ENCODE measurements around the gene HEXIM2. TPM values are rescaled to one million over a fixed set of nuclear protein-coding genes. Genes with fewer than 3 reads are reported as not detected.

HEXIM2 gene
- polyA plus RNA-seq, 1 donor (not counting 4 experiments of a cell fraction or from before 2014, with no cell fraction given) = 2.3 TPM

DNA sequence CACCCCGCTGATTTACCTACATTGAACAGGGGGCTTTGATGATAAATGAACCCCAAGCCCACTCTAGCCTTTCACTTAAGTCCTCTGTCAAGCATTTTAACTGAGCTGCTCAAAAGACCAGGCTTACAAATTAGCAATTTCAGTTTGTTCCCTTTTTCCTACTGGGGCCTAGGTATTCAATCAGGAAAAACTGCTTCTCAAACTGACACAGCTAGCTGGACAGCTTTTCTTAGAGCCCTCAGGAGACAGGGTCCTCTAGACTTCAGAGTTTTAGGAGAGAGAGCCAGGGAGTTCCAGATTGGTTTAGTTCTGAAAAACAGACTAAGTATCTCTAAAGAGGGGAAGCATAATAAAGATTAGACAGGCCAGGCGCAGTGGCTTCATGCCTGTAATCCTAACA lies 6.2 kb upstream of the HEXIM2 start:
- no peak for FAIRE-seq
- Histone ChIP-seq H3K36me3 (ENCODE audit: control insufficient read depth in 2 of 2, extremely low read depth in 1 of 2, insufficient read depth in 2 of 2, low read length in 2 of 2) (peaks cover 0 to 4% of the 10 kb centered on the region in 2 experiments), H3K27me3 (ENCODE audit: control insufficient read depth, extremely low read depth, insufficient read depth, low read length) (no peaks in the 10 kb centered on the region), H2AFZ (ENCODE audit: control insufficient read depth, low read length) (no peak overlapping the region), H3K9me3 (ENCODE audit: control insufficient read depth, low read depth, low read length) (no peaks in the 10 kb centered on the region), H3K79me2 (ENCODE audit: control insufficient read depth, insufficient read depth, low read length) (peaks cover 34% of the 10 kb centered on the region), H3K9me1 (ENCODE audit: control insufficient read depth, extremely low read depth, insufficient read depth, low read length) (no peaks in the 10 kb centered on the region), H3K4me1 (ENCODE audit: control insufficient read depth, extremely low read depth, insufficient read depth, low read length) (peaks cover 17% of the 10 kb centered on the region), H4K20me1 (ENCODE audit: control insufficient read depth, extremely low read depth, insufficient read depth, low read length) (peaks cover 6% of the 10 kb centered on the region), H3K4me3 (ENCODE audit: control insufficient read depth in 2 of 3, extremely low read depth in 1 of 3, insufficient read depth in 2 of 3, low read depth in 1 of 3, low read length in 3 of 3) (no peak overlapping the region), H3K27ac (ENCODE audit: control insufficient read depth, insufficient read depth, low read length) (no peak overlapping the region), H3K9ac (ENCODE audit: control insufficient read depth, extremely low read depth, insufficient read depth, low read length) (no peak overlapping the region), H3K4me2 (ENCODE audit: control insufficient read depth, extremely low read depth, insufficient read depth, low read depth, low read length) (no peak overlapping the region)
- TF ChIP-seq EZH2 (IDR thresholded peaks at IDR 0.05; ENCODE audit: low read length) = no peak
- TF ChIP-seq, protein P1, sequence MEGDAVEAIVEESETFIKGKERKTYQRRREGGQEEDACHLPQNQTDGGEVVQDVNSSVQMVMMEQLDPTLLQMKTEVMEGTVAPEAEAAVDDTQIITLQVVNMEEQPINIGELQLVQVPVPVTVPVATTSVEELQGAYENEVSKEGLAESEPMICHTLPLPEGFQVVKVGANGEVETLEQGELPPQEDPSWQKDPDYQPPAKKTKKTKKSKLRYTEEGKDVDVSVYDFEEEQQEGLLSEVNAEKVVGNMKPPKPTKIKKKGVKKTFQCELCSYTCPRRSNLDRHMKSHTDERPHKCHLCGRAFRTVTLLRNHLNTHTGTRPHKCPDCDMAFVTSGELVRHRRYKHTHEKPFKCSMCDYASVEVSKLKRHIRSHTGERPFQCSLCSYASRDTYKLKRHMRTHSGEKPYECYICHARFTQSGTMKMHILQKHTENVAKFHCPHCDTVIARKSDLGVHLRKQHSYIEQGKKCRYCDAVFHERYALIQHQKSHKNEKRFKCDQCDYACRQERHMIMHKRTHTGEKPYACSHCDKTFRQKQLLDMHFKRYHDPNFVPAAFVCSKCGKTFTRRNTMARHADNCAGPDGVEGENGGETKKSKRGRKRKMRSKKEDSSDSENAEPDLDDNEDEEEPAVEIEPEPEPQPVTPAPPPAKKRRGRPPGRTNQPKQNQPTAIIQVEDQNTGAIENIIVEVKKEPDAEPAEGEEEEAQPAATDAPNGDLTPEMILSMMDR (optimal IDR thresholded peaks at IDR 0.05 in 1 of 3, IDR thresholded peaks at IDR 0.05 in 1 of 3, conservative IDR thresholded peaks at IDR 0.05 in 1 of 3; ENCODE audit: extremely low read depth in 1 of 3, insufficient read depth in 2 of 3, low read length in 3 of 3) = no peak
- dilution Hi-C loops (cut with MboI; ENCODE audit: extremely low pct_ligation_motif_present, low sequenced_read_pairs) = no loop called here
- no peak for DNase-seq (ENCODE audit: low read depth, low spot score)

DNA sequence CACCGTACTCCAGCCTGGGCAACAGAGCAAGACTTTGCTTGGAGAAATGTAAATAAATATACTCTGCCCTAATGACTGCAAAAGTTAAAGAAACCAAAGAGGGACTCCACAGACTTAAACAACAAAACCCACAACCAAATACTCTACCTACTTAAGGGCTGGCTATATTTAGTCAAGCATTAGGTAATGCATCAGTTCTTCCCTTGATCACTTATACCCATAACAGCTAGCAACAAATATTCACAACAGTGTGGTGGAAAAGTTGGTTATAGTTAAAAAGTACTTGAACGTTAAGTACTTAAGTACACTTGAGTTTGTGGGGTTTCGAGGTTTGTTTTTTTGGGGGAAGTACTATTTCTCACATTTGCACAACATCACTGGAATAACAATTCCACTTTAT lies 5.4 kb upstream of the HEXIM2 start:
- Histone ChIP-seq H2AFZ (ENCODE audit: control insufficient read depth, low read length) (no peak overlapping the region), H3K9me3 (ENCODE audit: control insufficient read depth, low read depth, low read length) (no peaks in the 10 kb centered on the region), H3K4me3 (ENCODE audit: control insufficient read depth in 2 of 3, extremely low read depth in 1 of 3, insufficient read depth in 2 of 3, low read depth in 1 of 3, low read length in 3 of 3) (no peak overlapping the region), H3K27ac (ENCODE audit: control insufficient read depth, insufficient read depth, low read length) (no peak overlapping the region), H3K27me3 (ENCODE audit: control insufficient read depth, extremely low read depth, insufficient read depth, low read length) (no peaks in the 10 kb centered on the region), H4K20me1 (ENCODE audit: control insufficient read depth, extremely low read depth, insufficient read depth, low read length) (peaks cover 6% of the 10 kb centered on the region), H3K9ac (ENCODE audit: control insufficient read depth, extremely low read depth, insufficient read depth, low read length) (no peak overlapping the region), H3K36me3 (ENCODE audit: control insufficient read depth in 2 of 2, extremely low read depth in 1 of 2, insufficient read depth in 2 of 2, low read length in 2 of 2) (peaks cover 0 to 4% of the 10 kb centered on the region in 2 experiments), H3K9me1 (ENCODE audit: control insufficient read depth, extremely low read depth, insufficient read depth, low read length) (no peaks in the 10 kb centered on the region), H3K4me1 (ENCODE audit: control insufficient read depth, extremely low read depth, insufficient read depth, low read length) (peaks cover 11% of the 10 kb centered on the region), H3K79me2 (ENCODE audit: control insufficient read depth, insufficient read depth, low read length) (peaks cover 34% of the 10 kb centered on the region), H3K4me2 (ENCODE audit: control insufficient read depth, extremely low read depth, insufficient read depth, low read depth, low read length) (no peak overlapping the region)
- FAIRE-seq (no peak), DNase-seq (ENCODE audit: low read depth, low spot score) (no peak)
- no peak for TF ChIP-seq EZH2 (IDR thresholded peaks at IDR 0.05; ENCODE audit: low read length)
- TF ChIP-seq, protein P1 (optimal IDR thresholded peaks at IDR 0.05 in 1 of 3, IDR thresholded peaks at IDR 0.05 in 1 of 3, conservative IDR thresholded peaks at IDR 0.05 in 1 of 3; ENCODE audit: extremely low read depth in 1 of 3, insufficient read depth in 2 of 3, low read length in 3 of 3) = no peak
- dilution Hi-C loops (cut with MboI; ENCODE audit: extremely low pct_ligation_motif_present, low sequenced_read_pairs) = no loop called here
